HepG2 (cell line): ENCODE results near the gene C6orf136. TPM values are rescaled to one million over a fixed set of nuclear protein-coding genes. Genes with fewer than 3 reads are reported as not detected.

Source experiments
- ATAD3A ChIP-seq: sonication (generic); formaldehyde crosslinking; IDR thresholded peaks from 2 replicates; pipeline ENCODE4 v1.4.0; 2020; ENCODE audit warnings: missing genetic modification reagents
- CSRNP2 ChIP-seq: sonication (generic); formaldehyde crosslinking; conservative IDR thresholded peaks from 2 replicates; pipeline ENCODE4 v1.8.0; 2022; ENCODE audit warnings: low read depth, missing genetic modification reagents
- ELF1 ChIP-seq: sonication (generic); formaldehyde crosslinking; IDR thresholded peaks from 2 replicates; pipeline ENCODE4 v1.4.0; 2020; ENCODE audit warnings: missing genetic modification reagents
- GFI1 ChIP-seq: sonication (generic); formaldehyde crosslinking; IDR thresholded peaks from 2 replicates; pipeline ENCODE4 v1.5.0; 2020; ENCODE audit warnings: missing genetic modification reagents, mild to moderate bottlenecking, borderline replicate concordance
- HOXD1 ChIP-seq: sonication (generic); formaldehyde crosslinking; IDR thresholded peaks from 2 replicates; pipeline ENCODE4 v1.5.0; 2020; ENCODE audit warnings: missing genetic modification reagents
- JDP2 ChIP-seq: sonication (generic); formaldehyde crosslinking; IDR thresholded peaks from 2 replicates; pipeline ENCODE4 v1.8.1; 2022; ENCODE audit warnings: missing genetic modification reagents, borderline replicate concordance
- KLF6 ChIP-seq: IDR thresholded peaks from 2 replicates; pipeline ENCODE4 v1.8.0; 2016; ENCODE audit warnings: missing biosample characterization, missing genetic modification reagents
- MXI1 ChIP-seq: IDR thresholded peaks from 3 replicates; pipeline ENCODE4 v1.6.1; 2012; ENCODE audit warnings: low read depth, low read length, inconsistent platforms, borderline replicate concordance
- NFKBIZ ChIP-seq: IDR thresholded peaks from 2 replicates; pipeline ENCODE4 v1.6.1; 2018; ENCODE audit warnings: missing genetic modification reagents, missing compliant biosample characterization
- PHF5A ChIP-seq: IDR thresholded peaks from one replicate; pipeline ENCODE4 v1.6.1; 2018; ENCODE audit warnings: low read depth, missing genetic modification reagents; ENCODE audit not compliant: unreplicated experiment
- RFXANK ChIP-seq: IDR thresholded peaks from 2 replicates; pipeline ENCODE4 v1.6.1; 2016
- SAFB2 ChIP-seq: sonication (generic); formaldehyde crosslinking; IDR thresholded peaks from 2 replicates; pipeline ENCODE4 v1.5.1; 2020; ENCODE audit warnings: missing genetic modification reagents, low read depth, mild to moderate bottlenecking, borderline replicate concordance
- TEAD3 ChIP-seq: optimal IDR thresholded peaks from 2 replicates; pipeline ENCODE3; 2016; ENCODE audit warnings: borderline replicate concordance
- ZIK1 ChIP-seq: sonication (generic); formaldehyde crosslinking; IDR thresholded peaks from 2 replicates; pipeline ENCODE4 v1.5.0; 2020; ENCODE audit warnings: mild to moderate bottlenecking, low read depth, missing genetic modification reagents, borderline replicate concordance
- ZNF337 ChIP-seq: sonication (generic); formaldehyde crosslinking; IDR thresholded peaks from 2 replicates; pipeline ENCODE4 v1.5.1; 2020; ENCODE audit warnings: missing genetic modification reagents, low read depth, mild to moderate bottlenecking, borderline replicate concordance
- ZNF564 ChIP-seq: sonication (generic); formaldehyde crosslinking; IDR thresholded peaks from 2 replicates; pipeline ENCODE4 v1.8.1; 2023; ENCODE audit warnings: mild to moderate bottlenecking, missing genetic modification reagents
- ZNF615 ChIP-seq: sonication (generic); formaldehyde crosslinking; IDR thresholded peaks from 2 replicates; pipeline ENCODE4 v1.5.0; 2020; ENCODE audit warnings: mild to moderate bottlenecking, missing genetic modification reagents, borderline replicate concordance
- ZNF720 ChIP-seq: sonication (generic); formaldehyde crosslinking; IDR thresholded peaks from 2 replicates; pipeline ENCODE4 v1.4.0; 2020; ENCODE audit warnings: missing genetic modification reagents
- ZNF737 ChIP-seq: sonication (generic); formaldehyde crosslinking; IDR thresholded peaks from 2 replicates; pipeline ENCODE4 v1.5.0; 2020; ENCODE audit warnings: missing genetic modification reagents, mild to moderate bottlenecking, borderline replicate concordance
- polyA plus RNA-seq, 8 experiments: library from polyadenylated mRNA; depleted of rRNA in 3 of 8; stranded (reverse) in 7 of 8; unstranded in 1 of 8; fragments of >200 nt; fragmentation: Illumina TruSeq in 4 of 8; extraction: Trizol in 4 of 8; gene quantifications; 2 replicates each; pipeline versions ENCODE4 v1.2.1 to v1.2.3, GENCODE V29; 2011 to 2016; ENCODE audit warnings: low read depth in 4 of 8, missing spikeins in 1 of 8, mixed read lengths in 1 of 8; ENCODE audit not compliant: insufficient read depth in 1 of 8
- total RNA-seq, 5 experiments: library from RNA; depleted of rRNA; stranded (reverse); fragments of >200 nt; fragmentation: Illumina TruSeq; extraction: Trizol; gene quantifications; 2 replicates each; pipeline ENCODE4 v1.2.3, GENCODE V29; 2016; ENCODE audit warnings: low read depth in 1 of 5
- TF ChIP-seq, protein P1 (sequence below), 2 experiments: sonication (generic) in 1 of 2; formaldehyde crosslinking in 1 of 2; IDR thresholded peaks; 2 replicates each; pipeline versions ENCODE4 v1.4.0 to v1.6.1; 2018 to 2020; ENCODE audit warnings: missing genetic modification reagents in 2 of 2, borderline replicate concordance in 1 of 2, low read depth in 1 of 2, mild to moderate bottlenecking in 1 of 2, missing biosample characterization in 1 of 2
- TF ChIP-seq, protein P2 (sequence below): sonication (generic); formaldehyde crosslinking; IDR thresholded peaks from 2 replicates; pipeline ENCODE4 v1.4.0; 2020; ENCODE audit warnings: missing genetic modification reagents, borderline replicate concordance
- TF ChIP-seq, protein P3 (sequence below), 2 experiments: sonication (generic) in 1 of 2; formaldehyde crosslinking in 1 of 2; IDR thresholded peaks; 2 replicates each; pipeline versions ENCODE4 v1.5.1 to v1.6.1; 2011 to 2020; ENCODE audit warnings: borderline replicate concordance in 1 of 2, low read depth in 1 of 2, low read length in 1 of 2, mild to moderate bottlenecking in 1 of 2, missing genetic modification reagents in 1 of 2, moderate library complexity in 1 of 2

Gene C6orf136
- total and polyA plus RNA-seq, 2 of the 13 experiments (the other 11 are each of a cell fraction or from before 2014, with no cell fraction given) = 12.0 to 26.2 TPM

GRCh38 chr6:30686908-30687658, 40.1 kb downstream of the C6orf136 start (continued):
- TF ChIP-seq, protein P1, sequence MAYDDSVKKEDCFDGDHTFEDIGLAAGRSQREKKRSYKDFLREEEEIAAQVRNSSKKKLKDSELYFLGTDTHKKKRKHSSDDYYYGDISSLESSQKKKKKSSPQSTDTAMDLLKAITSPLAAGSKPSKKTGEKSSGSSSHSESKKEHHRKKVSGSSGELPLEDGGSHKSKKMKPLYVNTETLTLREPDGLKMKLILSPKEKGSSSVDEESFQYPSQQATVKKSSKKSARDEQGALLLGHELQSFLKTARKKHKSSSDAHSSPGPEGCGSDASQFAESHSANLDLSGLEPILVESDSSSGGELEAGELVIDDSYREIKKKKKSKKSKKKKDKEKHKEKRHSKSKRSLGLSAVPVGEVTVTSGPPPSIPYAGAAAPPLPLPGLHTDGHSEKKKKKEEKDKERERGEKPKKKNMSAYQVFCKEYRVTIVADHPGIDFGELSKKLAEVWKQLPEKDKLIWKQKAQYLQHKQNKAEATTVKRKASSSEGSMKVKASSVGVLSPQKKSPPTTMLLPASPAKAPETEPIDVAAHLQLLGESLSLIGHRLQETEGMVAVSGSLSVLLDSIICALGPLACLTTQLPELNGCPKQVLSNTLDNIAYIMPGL (CRISPR knock-in tag; IDR thresholded peaks at IDR 0.05; ENCODE audit: borderline replicate concordance in 1 of 2, low read depth in 1 of 2) = peak in 1 of 2 experiments; percentile 77; a peak in 2 of 4 replicates
- TF ChIP-seq ZNF615 (CRISPR knock-in tag) (no peak), KLF6 (CRISPR knock-in tag) (no peak), ZIK1 (CRISPR knock-in tag) (no peak), HOXD1 (CRISPR knock-in tag) (no peak), PHF5A (CRISPR knock-in tag) (no peak), ELF1 (CRISPR knock-in tag) (no peak), ZNF720 (CRISPR knock-in tag) (no peak), GFI1 (peak; percentile 75; the same call in 1 of the 2 replicates), RFXANK (CRISPR knock-in tag) (no peak), NFKBIZ (CRISPR knock-in tag) (no peak), ATAD3A (CRISPR knock-in tag) (no peak), ZNF337 (no peak), TEAD3 (peak; percentile 21), MXI1 (no peak; the same call in 2 of the 3 replicates), SAFB2 (CRISPR knock-in tag) (no peak), CSRNP2 (CRISPR knock-in tag) (no peak), ZNF737 (CRISPR knock-in tag) (no peak), JDP2 (no peak), ZNF564 (CRISPR knock-in tag) (no peak)
- TF ChIP-seq, protein P2, sequence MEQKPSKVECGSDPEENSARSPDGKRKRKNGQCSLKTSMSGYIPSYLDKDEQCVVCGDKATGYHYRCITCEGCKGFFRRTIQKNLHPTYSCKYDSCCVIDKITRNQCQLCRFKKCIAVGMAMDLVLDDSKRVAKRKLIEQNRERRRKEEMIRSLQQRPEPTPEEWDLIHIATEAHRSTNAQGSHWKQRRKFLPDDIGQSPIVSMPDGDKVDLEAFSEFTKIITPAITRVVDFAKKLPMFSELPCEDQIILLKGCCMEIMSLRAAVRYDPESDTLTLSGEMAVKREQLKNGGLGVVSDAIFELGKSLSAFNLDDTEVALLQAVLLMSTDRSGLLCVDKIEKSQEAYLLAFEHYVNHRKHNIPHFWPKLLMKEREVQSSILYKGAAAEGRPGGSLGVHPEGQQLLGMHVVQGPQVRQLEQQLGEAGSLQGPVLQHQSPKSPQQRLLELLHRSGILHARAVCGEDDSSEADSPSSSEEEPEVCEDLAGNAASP (CRISPR knock-in tag) = peak; percentile 54; the same call in 1 of the 2 replicates
- TF ChIP-seq, protein P3, sequence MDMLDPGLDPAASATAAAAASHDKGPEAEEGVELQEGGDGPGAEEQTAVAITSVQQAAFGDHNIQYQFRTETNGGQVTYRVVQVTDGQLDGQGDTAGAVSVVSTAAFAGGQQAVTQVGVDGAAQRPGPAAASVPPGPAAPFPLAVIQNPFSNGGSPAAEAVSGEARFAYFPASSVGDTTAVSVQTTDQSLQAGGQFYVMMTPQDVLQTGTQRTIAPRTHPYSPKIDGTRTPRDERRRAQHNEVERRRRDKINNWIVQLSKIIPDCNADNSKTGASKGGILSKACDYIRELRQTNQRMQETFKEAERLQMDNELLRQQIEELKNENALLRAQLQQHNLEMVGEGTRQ (IDR thresholded peaks at IDR 0.05; ENCODE audit: low read depth, low read length) = no peak
- TF ChIP-seq, protein P3 (CRISPR knock-in tag; IDR thresholded peaks at IDR 0.05; ENCODE audit: borderline replicate concordance) = no peak
